Ovary (tissue), 9 donors: Measurements from ENCODE around the gene QPCT. TPM values are rescaled to one million over a fixed set of nuclear protein-coding genes. Genes with fewer than 3 reads are reported as not detected.
A peak's percentile ranks its signal among the peaks of the same experiment; 100 is the strongest.

ENCODE experiments used
- DNase-seq, 5 donors: peaks; one replicate each; pipeline ENCODE4 v3.0.0-alpha.2; 2019 to 2020
- H3K27ac ChIP-seq, 2 donors: fragments of 200-600 bp; one replicate each; pipeline versions ENCODE4 v1.5.1 to v1.8.0; 2019 to 2022
- H3K27me3 ChIP-seq: fragments of 200-600 bp; one replicate; pipeline ENCODE4 v1.8.0; 2022
- H3K36me3 ChIP-seq: fragments of 200-600 bp; sonication (generic); one replicate; pipeline ENCODE4 v1.5.1; 2019
- H3K4me1 ChIP-seq: one replicate; pipeline ENCODE4 v1.8.1; 2013; ENCODE audit warnings: mild to moderate bottlenecking, moderate library complexity; ENCODE audit not compliant: insufficient read depth
- H3K4me3 ChIP-seq: fragments of 200-600 bp; sonication (generic); one replicate; pipeline ENCODE4 v1.5.1; 2017
- H3K9me3 ChIP-seq, 2 donors: fragments of 200-600 bp in 1 of 2; sonication (generic) in 1 of 2; one replicate each; pipeline versions ENCODE4 v1.5.1 to v1.8.1; 2013 to 2019; ENCODE audit warnings: mild to moderate bottlenecking in 1 of 2, moderate library complexity in 1 of 2
- EP300 ChIP-seq: sonication (generic); formaldehyde crosslinking; IDR thresholded peaks from one replicate; pipeline ENCODE4 v1.6.1; 2017; ENCODE audit warnings: antibody characterized with exemption
- POLR2A ChIP-seq: fragments of 450-650 bp; IDR thresholded peaks from one replicate; pipeline ENCODE4 v1.6.1; 2017; ENCODE audit warnings: antibody characterized with exemption, mild to moderate bottlenecking, moderate library complexity
- WGBS, 3 donors: extraction: QIAGEN DNeasy Blood & Tissue Kit in 1 of 3; methylation state at CpG; one replicate each; pipeline versions ENCODE4 v1.1.5 to v1.1.7; 2013 to 2017; 5-methylcytosine and 5-hydroxymethylcytosine counted together
- intact Hi-C, 4 donors: fragments of 100-400 bp; cut with DNase I; formaldehyde crosslinking; loops; one replicate each; pipeline versions ENCODE4 v1.11.0 to v1.15.1; 2022 to 2023
- polyA plus RNA-seq, 2 donors: library from polyadenylated mRNA; stranded (reverse); fragments of 200-250 nt in 1 of 2; fragments of 350-450 nt in 1 of 2; fragmentation: Illumina TruSeq in 1 of 2; extraction: RNeasy Lipid Tissue Mini Kit (QIAGEN cat#74804) in 1 of 2; gene quantifications; one replicate each; pipeline ENCODE4 v1.2.3, GENCODE V29; 2013 to 2014
- total RNA-seq, 7 donors: library from RNA; depleted of rRNA in 2 of 7; stranded (reverse); fragments of >200 nt in 2 of 7; fragmentation: NEBNext Ultra II Directional in 3 of 7; extraction: Animal tissue kit (Norgen Biotek cat#: 25700) in 3 of 7; gene quantifications; one replicate each; pipeline versions ENCODE4 v1.1.0 to v1.2.4, GENCODE V29; 2016 to 2023
- TF ChIP-seq, protein P1 (sequence below), 3 donors: fragments of 450-650 bp in 2 of 3; fragments of 200-600 bp in 1 of 3; IDR thresholded peaks; one replicate each; pipeline versions ENCODE4 v1.5.1 to v1.8.0; 2016 to 2022; ENCODE audit warnings: antibody characterized with exemption in 3 of 3, mild to moderate bottlenecking in 1 of 3
- donor health status: DM: no; HTN: no; CAD: no; lungs with moderate emphysema.
- donor health status: DM: no; HTN: no; CAD: no.
- donor health status: Bipolar disorder and iron deficiency.
- donor health status: DM: yes; HTN: yes; CAD: no.
- donor health status: DM: no; HTN: no; CAD: no.
- donor health status: DM: yes; HTN: yes; CAD: no.

QPCT gene
- total and polyA plus RNA-seq, 9 donors = 0.35 to 17.7 (median 1.5) TPM

DNA sequence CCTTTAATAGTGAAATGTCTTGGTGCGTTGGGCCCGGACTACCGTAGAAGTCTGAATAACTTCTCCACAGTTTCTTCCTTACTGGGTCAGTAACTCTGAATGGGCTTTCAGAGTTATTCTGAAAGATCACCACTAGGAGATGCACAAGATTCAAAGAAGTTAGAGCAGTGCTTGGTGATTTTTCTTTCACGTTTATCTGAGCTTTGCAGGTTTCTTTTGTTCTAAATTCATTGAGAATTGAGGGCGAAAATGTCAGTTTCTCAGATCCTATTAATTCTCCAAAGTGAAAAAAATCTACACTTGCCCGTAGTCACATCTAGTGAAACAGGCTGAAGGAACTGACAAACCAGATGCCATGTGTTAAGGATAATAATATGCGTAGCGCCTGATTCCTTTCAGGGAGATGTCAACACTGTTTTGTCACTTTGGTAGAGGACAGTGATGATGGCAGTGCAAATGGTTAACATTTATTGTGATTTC is 70.1 kb downstream of the QPCT start:
- H3K9me3 ChIP-seq = no peaks in the 10 kb centered on the region
- no peaks in the 10 kb centered on the region for H3K36me3 ChIP-seq
- H3K27me3 ChIP-seq = no peaks in the 10 kb centered on the region
- H3K4me1 ChIP-seq = no peaks in the 10 kb centered on the region
- intact Hi-C loops = loop anchor here (2.0 to 10.0 kb wide), 5 partner anchors 416 to 462 kb away; no protein-coding TSS in a partner anchor
- no peak for DNase-seq
- no peak overlapping the region for H3K27ac ChIP-seq
- no peak overlapping the region for H3K4me3 ChIP-seq
- no peak for TF ChIP-seq POLR2A
- TF ChIP-seq, protein P1, sequence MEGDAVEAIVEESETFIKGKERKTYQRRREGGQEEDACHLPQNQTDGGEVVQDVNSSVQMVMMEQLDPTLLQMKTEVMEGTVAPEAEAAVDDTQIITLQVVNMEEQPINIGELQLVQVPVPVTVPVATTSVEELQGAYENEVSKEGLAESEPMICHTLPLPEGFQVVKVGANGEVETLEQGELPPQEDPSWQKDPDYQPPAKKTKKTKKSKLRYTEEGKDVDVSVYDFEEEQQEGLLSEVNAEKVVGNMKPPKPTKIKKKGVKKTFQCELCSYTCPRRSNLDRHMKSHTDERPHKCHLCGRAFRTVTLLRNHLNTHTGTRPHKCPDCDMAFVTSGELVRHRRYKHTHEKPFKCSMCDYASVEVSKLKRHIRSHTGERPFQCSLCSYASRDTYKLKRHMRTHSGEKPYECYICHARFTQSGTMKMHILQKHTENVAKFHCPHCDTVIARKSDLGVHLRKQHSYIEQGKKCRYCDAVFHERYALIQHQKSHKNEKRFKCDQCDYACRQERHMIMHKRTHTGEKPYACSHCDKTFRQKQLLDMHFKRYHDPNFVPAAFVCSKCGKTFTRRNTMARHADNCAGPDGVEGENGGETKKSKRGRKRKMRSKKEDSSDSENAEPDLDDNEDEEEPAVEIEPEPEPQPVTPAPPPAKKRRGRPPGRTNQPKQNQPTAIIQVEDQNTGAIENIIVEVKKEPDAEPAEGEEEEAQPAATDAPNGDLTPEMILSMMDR (IDR thresholded peaks at IDR 0.05) = peak; percentile 39 to 93 (median 92)
- no peak for TF ChIP-seq EP300
- WGBS, 3 donors = 25 to 26% (median 26%) methylated on average over 8 of the region's 8 CpGs

DNA sequence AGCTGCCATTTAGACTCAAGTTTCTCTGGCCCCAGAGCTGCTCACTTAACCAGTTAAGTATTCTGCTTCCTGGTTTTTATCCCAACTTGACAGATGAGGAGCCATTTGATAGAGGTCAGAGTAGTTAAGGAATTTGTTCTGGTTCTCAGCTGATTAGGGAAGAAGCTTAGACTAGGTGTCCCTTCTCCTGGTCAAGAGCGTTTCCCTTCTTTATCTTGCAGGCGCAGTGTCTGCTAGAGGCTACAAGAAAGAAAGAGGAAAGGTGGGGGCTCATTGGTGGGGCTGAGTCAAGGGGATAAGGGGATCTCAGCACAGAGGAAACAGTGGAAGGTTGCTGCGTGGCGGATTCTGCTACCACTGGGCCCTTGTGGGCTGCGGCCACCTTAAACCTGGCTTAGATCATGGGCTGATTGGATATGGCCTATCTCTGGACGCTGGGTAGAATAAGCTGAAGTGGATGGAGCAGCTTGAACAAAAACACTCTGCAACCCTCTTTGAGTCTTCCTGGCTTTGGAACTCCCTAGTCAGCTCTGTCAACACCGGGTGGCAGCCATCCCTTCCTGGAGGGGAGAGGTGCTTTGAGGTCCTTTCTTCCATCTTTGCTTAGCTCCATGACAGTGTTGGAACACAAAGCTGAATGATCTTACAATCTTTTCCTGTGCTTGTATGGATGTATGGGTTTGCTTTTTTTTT is 70.8 kb downstream of the QPCT start:
- Histone ChIP-seq H3K4me3 (no peak overlapping the region), H3K36me3 (no peaks in the 10 kb centered on the region), H3K9me3 (no peaks in the 10 kb centered on the region), H3K27me3 (no peaks in the 10 kb centered on the region), H3K27ac (no peak overlapping the region), H3K4me1 (no peaks in the 10 kb centered on the region)
- TF ChIP-seq, protein P1 (IDR thresholded peaks at IDR 0.05) = no peak
- TF ChIP-seq POLR2A (no peak), EP300 (no peak)
- intact Hi-C loops = loop anchor here in 3 of 4 donors (2.0 to 10.0 kb wide), 6 partner anchors 257 to 462 kb away; partner anchors contain the start of gene CDC42EP3 (in 1 of the 3)
- DNase-seq = no peak
- WGBS, 3 donors = 93 to 95% (median 93%) methylated on average over 7 of the region's 7 CpGs

DNA sequence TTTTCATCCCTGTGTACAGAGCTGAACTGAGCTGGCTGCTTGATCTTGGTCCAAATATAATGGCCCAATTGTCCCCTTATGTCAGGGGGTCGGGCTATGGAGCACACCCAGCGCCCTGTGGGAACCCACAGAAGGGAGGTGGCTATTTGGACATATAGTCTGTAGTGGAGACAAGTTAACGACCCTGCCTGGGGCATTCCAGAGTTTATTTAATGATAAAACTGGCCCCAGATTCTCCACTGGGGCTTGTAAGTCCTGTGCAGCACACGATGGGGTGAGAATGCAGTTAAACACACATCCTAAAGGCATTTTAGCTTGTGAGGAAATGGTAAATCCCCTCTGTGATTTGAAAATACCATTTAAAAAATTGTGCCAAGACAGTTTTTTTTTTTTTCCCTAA is 72.9 kb downstream of the QPCT start:
- H3K9me3 ChIP-seq = no peaks in the 10 kb centered on the region
- no peak overlapping the region for H3K27ac ChIP-seq
- DNase-seq = no peak
- intact Hi-C loops = loop anchor here in 2 of 4 donors (5.0 to 10.0 kb wide), 3 partner anchors 255 to 457 kb away; partner anchors contain the start of gene CDC42EP3 (in 1 of the 2)
- H3K4me3 ChIP-seq = no peak overlapping the region
- H3K36me3 ChIP-seq = no peaks in the 10 kb centered on the region
- no peaks in the 10 kb centered on the region for H3K4me1 ChIP-seq
- no peaks in the 10 kb centered on the region for H3K27me3 ChIP-seq
- WGBS, 3 donors = 60 to 69% (median 65%) methylated on average over 4 of the region's 4 CpGs
- TF ChIP-seq EP300 (no peak), POLR2A (no peak)
- TF ChIP-seq, protein P1 (IDR thresholded peaks at IDR 0.05) = no peak

DNA sequence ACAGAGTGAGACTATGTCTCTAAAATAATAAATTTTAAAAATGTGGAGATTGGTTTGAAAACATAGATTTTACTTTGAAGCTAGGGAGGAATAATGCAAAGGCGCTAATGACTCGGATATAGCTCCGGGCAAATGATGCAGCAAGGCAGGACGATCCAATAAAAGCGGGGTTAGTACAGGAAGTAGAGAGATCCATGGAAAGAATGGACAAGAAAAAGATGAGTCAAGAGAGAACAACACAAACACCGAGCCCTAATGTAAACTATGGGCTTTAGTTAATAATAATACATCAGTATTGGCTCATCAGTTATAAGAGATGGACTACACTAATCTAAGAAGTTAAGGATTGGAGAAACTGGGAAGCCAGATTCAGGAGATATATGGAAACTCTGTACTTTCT is 74.5 kb downstream of the QPCT start:
- H3K9me3 ChIP-seq = no peaks in the 10 kb centered on the region
- no peaks in the 10 kb centered on the region for H3K36me3 ChIP-seq
- H3K27me3 ChIP-seq = no peaks in the 10 kb centered on the region
- no peaks in the 10 kb centered on the region for H3K4me1 ChIP-seq
- no peak overlapping the region for H3K4me3 ChIP-seq
- no peak overlapping the region for H3K27ac ChIP-seq
- TF ChIP-seq EP300 (no peak), POLR2A (no peak)
- TF ChIP-seq, protein P1 (IDR thresholded peaks at IDR 0.05) = no peak
- 95 to 99% (median 97%) methylated on average over 6 of the region's 6 CpGs for WGBS, 3 donors
- intact Hi-C loops = loop anchor here in 2 of 4 donors (5.0 to 10.0 kb wide), 3 partner anchors 253 to 456 kb away; partner anchors contain the start of gene CDC42EP3 (in 1 of the 2)
- DNase-seq = no peak
